Glutamatergic neuron (in vitro differentiated cells): ENCODE data around the gene CEP70. TPM values are rescaled to one million over a fixed set of nuclear protein-coding genes. Genes with fewer than 3 reads are reported as not detected.

Experiments used
- DNase-seq: peaks from one replicate; pipeline ENCODE4 v3.0.0; 2022
- H3K27ac Mint-ChIP-seq: one replicate; pipeline ENCODE4 v1.8.0; 2020; ENCODE audit warnings: mild to moderate bottlenecking, mixed read lengths, inconsistent platforms; ENCODE audit not compliant: unreplicated experiment
- H3K27me3 Mint-ChIP-seq: one replicate; pipeline ENCODE4 v1.8.0; 2020; ENCODE audit warnings: mild to moderate bottlenecking, moderate library complexity, mixed read lengths, inconsistent platforms; ENCODE audit not compliant: unreplicated experiment
- H3K36me3 Mint-ChIP-seq: one replicate; pipeline ENCODE4 v1.8.0; 2020; ENCODE audit warnings: mild to moderate bottlenecking, mixed read lengths, inconsistent platforms; ENCODE audit not compliant: unreplicated experiment
- H3K4me1 Mint-ChIP-seq: one replicate; pipeline ENCODE4 v1.8.0; 2020; ENCODE audit warnings: mild to moderate bottlenecking, low read depth, mixed read lengths, inconsistent platforms; ENCODE audit not compliant: unreplicated experiment
- H3K4me3 Mint-ChIP-seq: one replicate; pipeline ENCODE4 v1.8.0; 2020; ENCODE audit warnings: mild to moderate bottlenecking, mixed read lengths, inconsistent platforms; ENCODE audit not compliant: unreplicated experiment
- H3K9me3 Mint-ChIP-seq: one replicate; pipeline ENCODE4 v1.8.0; 2020; ENCODE audit warnings: mild to moderate bottlenecking, moderate library complexity, mixed read lengths, inconsistent platforms; ENCODE audit not compliant: unreplicated experiment
- total RNA-seq: library from RNA; stranded (reverse); fragmentation: NEBNext Ultra II Directional; extraction: Animal tissue kit (Norgen Biotek cat#: 25700); gene quantifications from one replicate; pipeline ENCODE4 v1.2.1, GENCODE V29; 2021; ENCODE audit not compliant: unreplicated experiment
- TF ChIP-seq, protein P1 (sequence below): fragments of 200-600 bp; sonication (generic); IDR thresholded peaks from one replicate; pipeline ENCODE4 v1.5.0; 2021; ENCODE audit not compliant: partially characterized antibody, unreplicated experiment

Gene CEP70
- total RNA-seq, 1 donor from 2014 or later: 15.7 TPM

DNA sequence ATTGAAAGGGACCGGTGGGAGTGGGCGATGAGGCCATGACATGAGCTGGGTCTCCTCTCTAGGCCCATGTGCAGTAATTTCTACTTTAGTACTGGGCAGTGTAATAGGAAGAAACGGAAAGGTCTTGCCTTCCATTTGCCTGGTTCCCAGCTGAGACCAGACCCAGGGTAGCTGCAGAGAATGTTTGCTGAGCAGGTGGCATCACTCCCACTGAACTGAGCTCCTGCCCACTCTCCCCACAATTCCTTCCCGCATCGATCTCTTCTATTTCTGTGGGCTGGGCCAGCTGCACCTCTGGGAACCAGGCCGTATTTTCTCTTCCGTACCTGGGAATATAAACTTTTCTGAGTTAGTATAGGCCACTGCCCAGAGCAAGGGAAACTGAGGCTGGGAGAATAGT, 143.9 kb downstream of the CEP70 start:
- TF ChIP-seq, protein P1, sequence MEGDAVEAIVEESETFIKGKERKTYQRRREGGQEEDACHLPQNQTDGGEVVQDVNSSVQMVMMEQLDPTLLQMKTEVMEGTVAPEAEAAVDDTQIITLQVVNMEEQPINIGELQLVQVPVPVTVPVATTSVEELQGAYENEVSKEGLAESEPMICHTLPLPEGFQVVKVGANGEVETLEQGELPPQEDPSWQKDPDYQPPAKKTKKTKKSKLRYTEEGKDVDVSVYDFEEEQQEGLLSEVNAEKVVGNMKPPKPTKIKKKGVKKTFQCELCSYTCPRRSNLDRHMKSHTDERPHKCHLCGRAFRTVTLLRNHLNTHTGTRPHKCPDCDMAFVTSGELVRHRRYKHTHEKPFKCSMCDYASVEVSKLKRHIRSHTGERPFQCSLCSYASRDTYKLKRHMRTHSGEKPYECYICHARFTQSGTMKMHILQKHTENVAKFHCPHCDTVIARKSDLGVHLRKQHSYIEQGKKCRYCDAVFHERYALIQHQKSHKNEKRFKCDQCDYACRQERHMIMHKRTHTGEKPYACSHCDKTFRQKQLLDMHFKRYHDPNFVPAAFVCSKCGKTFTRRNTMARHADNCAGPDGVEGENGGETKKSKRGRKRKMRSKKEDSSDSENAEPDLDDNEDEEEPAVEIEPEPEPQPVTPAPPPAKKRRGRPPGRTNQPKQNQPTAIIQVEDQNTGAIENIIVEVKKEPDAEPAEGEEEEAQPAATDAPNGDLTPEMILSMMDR: no peak
- H3K27me3 Mint-ChIP-seq: peaks cover 5% of the 10 kb centered on the region
- H3K9me3 Mint-ChIP-seq: peaks cover 1% of the 10 kb centered on the region
- no peaks in the 10 kb centered on the region for H3K36me3 Mint-ChIP-seq
- no peak for DNase-seq
- no peak overlapping the region for H3K27ac Mint-ChIP-seq
- H3K4me3 Mint-ChIP-seq: no peak overlapping the region
- peaks cover 3% of the 10 kb centered on the region for H3K4me1 Mint-ChIP-seq

DNA sequence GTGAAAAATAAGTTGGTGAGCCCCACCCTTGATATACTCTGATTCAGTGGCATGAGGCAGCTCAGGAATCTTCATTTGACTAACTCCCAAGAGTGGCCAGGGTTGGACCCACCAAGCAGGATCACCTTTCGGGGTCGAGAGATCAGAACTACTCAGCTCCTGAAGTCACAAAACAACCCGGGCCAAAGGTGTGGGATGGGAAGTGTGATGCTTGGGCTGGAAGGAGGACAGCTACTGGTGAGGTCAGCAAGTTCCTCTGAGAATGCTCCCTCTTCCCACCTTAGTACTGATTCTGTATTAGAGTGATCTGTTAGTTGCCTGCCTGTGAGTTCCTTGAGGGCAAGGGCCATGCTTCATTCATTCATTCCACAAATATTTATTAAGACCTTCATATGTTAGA, 144.6 kb downstream of the CEP70 start:
- TF ChIP-seq, protein P1: no peak
- no peaks in the 10 kb centered on the region for H3K36me3 Mint-ChIP-seq
- no peak for DNase-seq
- H3K9me3 Mint-ChIP-seq: peaks cover 1% of the 10 kb centered on the region
- H3K27me3 Mint-ChIP-seq: peaks cover 5% of the 10 kb centered on the region
- H3K4me3 Mint-ChIP-seq: no peak overlapping the region
- no peak overlapping the region for H3K27ac Mint-ChIP-seq
- H3K4me1 Mint-ChIP-seq: peaks cover 3% of the 10 kb centered on the region

DNA sequence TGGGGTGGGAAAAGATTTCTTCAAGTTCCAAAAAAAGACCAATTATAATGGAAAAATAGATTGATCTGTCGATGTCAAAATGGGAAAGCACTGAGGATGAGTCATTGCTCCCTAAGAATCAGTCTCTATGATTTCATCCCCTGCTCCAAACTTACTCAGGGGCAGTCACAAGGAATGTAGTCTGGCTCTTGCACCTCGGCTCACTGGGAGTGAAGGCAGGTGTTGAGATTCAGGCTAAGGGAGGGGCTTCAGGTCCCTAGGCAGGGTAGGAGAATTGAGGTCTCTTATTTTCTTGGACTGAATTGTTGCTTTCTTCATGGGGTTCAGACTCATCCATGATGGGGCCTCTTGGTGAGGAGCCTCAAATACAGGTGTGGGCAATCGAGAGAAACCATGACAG, 145.4 kb downstream of the CEP70 start:
- Mint-ChIP-seq H3K4me3 (no peak overlapping the region), H3K27me3 (peaks cover 2% of the 10 kb centered on the region), H3K9me3 (peaks cover 1% of the 10 kb centered on the region), H3K36me3 (no peaks in the 10 kb centered on the region), H3K27ac (no peak overlapping the region), H3K4me1 (peaks cover 3% of the 10 kb centered on the region)
- no peak for DNase-seq
- TF ChIP-seq, protein P1: no peak

DNA sequence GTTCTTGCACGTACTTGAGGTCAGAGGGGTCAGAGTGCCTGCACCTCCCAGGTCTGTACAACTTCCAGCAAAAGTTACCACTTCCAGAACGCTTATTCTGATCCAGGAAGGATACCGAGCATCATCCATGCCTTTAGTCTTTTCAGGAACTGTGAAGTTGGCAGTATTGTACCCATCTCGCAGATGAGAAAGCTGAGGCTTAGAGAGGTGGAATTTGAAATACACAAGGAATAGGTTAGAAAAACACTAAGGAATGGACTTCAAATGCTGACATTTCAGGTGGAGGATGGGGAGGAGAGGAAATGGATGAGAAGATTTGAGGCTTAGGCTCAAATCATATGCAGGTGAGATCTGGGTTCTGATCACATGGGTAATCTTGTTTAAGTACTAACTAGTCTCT, 148.4 kb downstream of the CEP70 start:
- Mint-ChIP-seq H3K27me3 (peaks cover 4% of the 10 kb centered on the region), H3K36me3 (no peaks in the 10 kb centered on the region)

DNA sequence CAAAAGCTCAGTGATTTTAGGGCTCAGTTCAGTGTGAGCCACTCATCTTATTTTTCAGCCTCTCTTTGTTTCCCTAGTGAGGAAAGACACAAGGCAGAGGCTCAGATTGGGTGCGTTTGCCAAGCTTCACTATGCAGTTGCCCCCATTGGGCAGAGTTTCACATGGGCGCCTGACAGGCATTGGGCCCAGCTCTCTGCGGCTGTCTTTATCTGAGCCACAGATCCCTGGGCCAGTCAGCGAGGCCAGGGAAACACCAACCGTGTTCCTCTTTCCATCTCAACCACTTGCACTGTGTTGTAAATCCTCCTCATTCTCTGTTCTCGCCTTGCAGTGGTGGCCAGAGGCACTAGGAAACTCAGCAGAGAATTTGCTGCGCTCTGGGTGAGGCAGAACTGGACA, 148.8 kb downstream of the CEP70 start:
- Mint-ChIP-seq H3K36me3 (no peaks in the 10 kb centered on the region), H3K27ac (no peak overlapping the region), H3K9me3 (no peaks in the 10 kb centered on the region), H3K27me3 (peaks cover 4% of the 10 kb centered on the region), H3K4me1 (no peaks in the 10 kb centered on the region), H3K4me3 (no peak overlapping the region)
- TF ChIP-seq, protein P1: no peak
- DNase-seq: no peak

More for the DNA sequence above, 148.4 kb downstream of the CEP70 start:
- DNase-seq: no peak
- H3K27ac Mint-ChIP-seq: no peak overlapping the region
- no peaks in the 10 kb centered on the region for H3K9me3 Mint-ChIP-seq
- no peak overlapping the region for H3K4me3 Mint-ChIP-seq
- TF ChIP-seq, protein P1: no peak
- H3K4me1 Mint-ChIP-seq: no peaks in the 10 kb centered on the region

Other genes with a start within 250 kb of the CEP70 start
- 41.5 TPM for gene MRAS, start 245.7 kb downstream of the CEP70 start, total RNA-seq
- gene ESYT3, start 159.6 kb downstream of the CEP70 start, total RNA-seq: not detected
- gene FAIM, start 14.5 kb upstream of the CEP70 start, total RNA-seq: 14.7 TPM
- 14.2 TPM for gene PIK3CB, start 240.7 kb upstream of the CEP70 start, total RNA-seq